ENCODE measurements around the gene S100Z. TPM values are rescaled to one million over a fixed set of nuclear protein-coding genes. Genes with fewer than 3 reads are reported as not detected.
"Not testable (repeated sequence)": the region's sequence is repeated elsewhere in the genome, so short reads cannot be mapped to it uniquely, and the experiment has no call there.

Gene S100Z
- total and polyA plus RNA-seq, 9 of the 15 experiments (the other 6 are each of a cell fraction or from before 2014, with no cell fraction given), result 0.15 to 0.42 (median 0.20) TPM; not detected in 6

DNA sequence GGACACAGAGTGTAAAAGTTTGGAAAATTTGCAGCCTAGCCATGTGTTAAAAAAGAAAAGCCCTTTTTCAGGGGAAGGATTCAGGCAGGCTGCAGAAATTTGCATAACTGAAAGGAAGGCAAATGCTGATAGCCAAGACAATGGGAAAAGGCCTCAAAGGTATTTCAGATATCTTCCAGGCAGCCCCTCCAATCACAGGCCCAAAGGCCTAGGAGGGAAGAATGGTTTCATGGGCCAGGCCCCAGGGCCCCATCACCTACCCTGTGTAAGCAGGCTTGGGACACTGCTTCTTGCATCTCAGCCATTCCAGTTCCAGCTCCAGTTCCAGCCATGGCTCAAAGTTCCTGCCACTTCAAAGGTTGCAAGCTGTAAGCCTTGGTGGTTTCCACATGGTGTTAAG, 4.8 kb downstream of the S100Z start (continued):
- TF ChIP-seq, protein P1, sequence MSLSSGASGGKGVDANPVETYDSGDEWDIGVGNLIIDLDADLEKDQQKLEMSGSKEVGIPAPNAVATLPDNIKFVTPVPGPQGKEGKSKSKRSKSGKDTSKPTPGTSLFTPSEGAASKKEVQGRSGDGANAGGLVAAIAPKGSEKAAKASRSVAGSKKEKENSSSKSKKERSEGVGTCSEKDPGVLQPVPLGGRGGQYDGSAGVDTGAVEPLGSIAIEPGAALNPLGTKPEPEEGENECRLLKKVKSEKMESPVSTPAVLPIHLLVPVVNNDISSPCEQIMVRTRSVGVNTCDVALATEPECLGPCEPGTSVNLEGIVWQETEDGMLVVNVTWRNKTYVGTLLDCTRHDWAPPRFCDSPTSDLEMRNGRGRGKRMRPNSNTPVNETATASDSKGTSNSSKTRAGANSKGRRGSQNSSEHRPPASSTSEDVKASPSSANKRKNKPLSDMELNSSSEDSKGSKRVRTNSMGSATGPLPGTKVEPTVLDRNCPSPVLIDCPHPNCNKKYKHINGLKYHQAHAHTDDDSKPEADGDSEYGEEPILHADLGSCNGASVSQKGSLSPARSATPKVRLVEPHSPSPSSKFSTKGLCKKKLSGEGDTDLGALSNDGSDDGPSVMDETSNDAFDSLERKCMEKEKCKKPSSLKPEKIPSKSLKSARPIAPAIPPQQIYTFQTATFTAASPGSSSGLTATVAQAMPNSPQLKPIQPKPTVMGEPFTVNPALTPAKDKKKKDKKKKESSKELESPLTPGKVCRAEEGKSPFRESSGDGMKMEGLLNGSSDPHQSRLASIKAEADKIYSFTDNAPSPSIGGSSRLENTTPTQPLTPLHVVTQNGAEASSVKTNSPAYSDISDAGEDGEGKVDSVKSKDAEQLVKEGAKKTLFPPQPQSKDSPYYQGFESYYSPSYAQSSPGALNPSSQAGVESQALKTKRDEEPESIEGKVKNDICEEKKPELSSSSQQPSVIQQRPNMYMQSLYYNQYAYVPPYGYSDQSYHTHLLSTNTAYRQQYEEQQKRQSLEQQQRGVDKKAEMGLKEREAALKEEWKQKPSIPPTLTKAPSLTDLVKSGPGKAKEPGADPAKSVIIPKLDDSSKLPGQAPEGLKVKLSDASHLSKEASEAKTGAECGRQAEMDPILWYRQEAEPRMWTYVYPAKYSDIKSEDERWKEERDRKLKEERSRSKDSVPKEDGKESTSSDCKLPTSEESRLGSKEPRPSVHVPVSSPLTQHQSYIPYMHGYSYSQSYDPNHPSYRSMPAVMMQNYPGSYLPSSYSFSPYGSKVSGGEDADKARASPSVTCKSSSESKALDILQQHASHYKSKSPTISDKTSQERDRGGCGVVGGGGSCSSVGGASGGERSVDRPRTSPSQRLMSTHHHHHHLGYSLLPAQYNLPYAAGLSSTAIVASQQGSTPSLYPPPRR (CRISPR knock-in tag; IDR thresholded peaks at IDR 0.05; ENCODE audit: borderline replicate concordance), result no peak
- TF ChIP-seq, protein P2, sequence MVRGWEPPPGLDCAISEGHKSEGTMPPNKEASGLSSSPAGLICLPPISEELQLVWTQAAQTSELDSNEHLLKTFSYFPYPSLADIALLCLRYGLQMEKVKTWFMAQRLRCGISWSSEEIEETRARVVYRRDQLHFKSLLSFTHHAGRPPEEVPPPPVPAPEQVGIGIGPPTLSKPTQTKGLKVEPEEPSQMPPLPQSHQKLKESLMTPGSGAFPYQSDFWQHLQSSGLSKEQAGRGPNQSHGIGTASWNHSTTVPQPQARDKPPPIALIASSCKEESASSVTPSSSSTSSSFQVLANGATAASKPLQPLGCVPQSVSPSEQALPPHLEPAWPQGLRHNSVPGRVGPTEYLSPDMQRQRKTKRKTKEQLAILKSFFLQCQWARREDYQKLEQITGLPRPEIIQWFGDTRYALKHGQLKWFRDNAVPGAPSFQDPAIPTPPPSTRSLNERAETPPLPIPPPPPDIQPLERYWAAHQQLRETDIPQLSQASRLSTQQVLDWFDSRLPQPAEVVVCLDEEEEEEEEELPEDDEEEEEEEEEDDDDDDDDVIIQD (CRISPR knock-in tag; IDR thresholded peaks at IDR 0.05), result no peak
- TF ChIP-seq, protein P3, sequence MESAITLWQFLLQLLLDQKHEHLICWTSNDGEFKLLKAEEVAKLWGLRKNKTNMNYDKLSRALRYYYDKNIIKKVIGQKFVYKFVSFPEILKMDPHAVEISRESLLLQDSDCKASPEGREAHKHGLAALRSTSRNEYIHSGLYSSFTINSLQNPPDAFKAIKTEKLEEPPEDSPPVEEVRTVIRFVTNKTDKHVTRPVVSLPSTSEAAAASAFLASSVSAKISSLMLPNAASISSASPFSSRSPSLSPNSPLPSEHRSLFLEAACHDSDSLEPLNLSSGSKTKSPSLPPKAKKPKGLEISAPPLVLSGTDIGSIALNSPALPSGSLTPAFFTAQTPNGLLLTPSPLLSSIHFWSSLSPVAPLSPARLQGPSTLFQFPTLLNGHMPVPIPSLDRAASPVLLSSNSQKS (CRISPR knock-in tag; IDR thresholded peaks at IDR 0.05), result no peak
- TF ChIP-seq, protein P4, sequence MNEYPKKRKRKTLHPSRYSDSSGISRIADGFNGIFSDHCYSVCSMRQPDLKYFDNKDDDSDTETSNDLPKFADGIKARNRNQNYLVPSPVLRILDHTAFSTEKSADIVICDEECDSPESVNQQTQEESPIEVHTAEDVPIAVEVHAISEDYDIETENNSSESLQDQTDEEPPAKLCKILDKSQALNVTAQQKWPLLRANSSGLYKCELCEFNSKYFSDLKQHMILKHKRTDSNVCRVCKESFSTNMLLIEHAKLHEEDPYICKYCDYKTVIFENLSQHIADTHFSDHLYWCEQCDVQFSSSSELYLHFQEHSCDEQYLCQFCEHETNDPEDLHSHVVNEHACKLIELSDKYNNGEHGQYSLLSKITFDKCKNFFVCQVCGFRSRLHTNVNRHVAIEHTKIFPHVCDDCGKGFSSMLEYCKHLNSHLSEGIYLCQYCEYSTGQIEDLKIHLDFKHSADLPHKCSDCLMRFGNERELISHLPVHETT (CRISPR knock-in tag; conservative IDR thresholded peaks at IDR 0.05 in 1 of 2, IDR thresholded peaks at IDR 0.05 in 1 of 2), result no peak
- TF ChIP-seq SAFB2 (IDR thresholded peaks at IDR 0.05; ENCODE audit: borderline replicate concordance, low read depth, low read length, severe bottlenecking), result no peak
- no peak for TF ChIP-seq ZNF76 (CRISPR knock-in tag; IDR thresholded peaks at IDR 0.05; ENCODE audit: borderline replicate concordance)

DNA sequence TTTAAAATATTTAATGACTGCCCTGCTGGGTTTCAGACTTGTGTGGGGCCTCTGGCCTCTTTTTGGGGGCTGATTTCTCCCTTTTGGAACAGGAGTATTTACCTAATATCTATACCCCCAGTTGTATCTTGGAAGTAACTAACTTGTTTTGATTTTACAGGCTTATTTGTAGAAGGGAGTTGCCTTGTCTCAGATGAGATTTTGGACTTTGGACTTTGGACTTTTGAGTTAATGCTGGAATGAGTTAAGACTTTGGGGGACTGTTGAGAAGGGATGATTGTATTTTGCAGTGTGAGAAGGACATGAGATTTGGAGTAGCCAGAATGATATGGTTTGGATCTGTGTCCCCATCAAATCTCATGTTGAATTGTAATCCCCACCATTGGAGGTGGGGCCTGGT, 5.7 kb downstream of the S100Z start:
- H3K9me3 ChIP-seq (replicated peaks; ENCODE audit: control insufficient read depth, insufficient read depth, low read depth, low read length); POLR2A ChIA-PET; in situ Hi-C loops (cut with MboI); H3K4me3 ChIP-seq; ATAC-seq; H3K27ac ChIP-seq (ENCODE audit: extremely low read depth, low read depth, low read length); H3K9me1 ChIP-seq (ENCODE audit: control insufficient read depth, insufficient read depth, low read length); H3K36me3 ChIP-seq (ENCODE audit: control insufficient read depth, insufficient read depth, low read length); FAIRE-seq; H3K27me3 ChIP-seq (ENCODE audit: control insufficient read depth in 2 of 2, insufficient read depth in 2 of 2, low read length in 2 of 2); intact Hi-C loops (cut with micrococcal nuclease); BruUV-seq (replicated peaks); CTCF ChIA-PET (ENCODE audit: low intra/inter-chr PET ratio); DNase-seq (ENCODE audit: extremely low read depth in 1 of 4, low spot score in 3 of 4); H4K20me1 ChIP-seq (replicated peaks; ENCODE audit: control insufficient read depth, insufficient read depth, low read length); H3K9ac ChIP-seq (ENCODE audit: insufficient read depth in 1 of 2, low read depth in 2 of 2, low read length in 2 of 2); H3K79me2 ChIP-seq (ENCODE audit: control insufficient read depth, insufficient read depth, low read length): not testable (repeated sequence)
- Histone ChIP-seq H3K4me1 (replicated peaks in 1 of 2; ENCODE audit: control insufficient read depth in 2 of 2, insufficient read depth in 2 of 2, low read length in 2 of 2) (peaks cover 14 to 21% of the 10 kb centered on the region in 2 experiments), H3K4me2 (ENCODE audit: insufficient read depth, low read length) (peak overlapping the region; percentile 17), H2AFZ (ENCODE audit: low read depth, low read length) (peak overlapping the region; percentile 85; the same call in 1 of the 2 replicates)
